ENCODE results near the gene ACAP3.

The ACAP3 gene

GRCh38 chr1:1245817-1246576 lies 61.7 kb downstream of the ACAP3 start:
- no peak for DNase-seq (ENCODE audit: low spot score)

DNA sequence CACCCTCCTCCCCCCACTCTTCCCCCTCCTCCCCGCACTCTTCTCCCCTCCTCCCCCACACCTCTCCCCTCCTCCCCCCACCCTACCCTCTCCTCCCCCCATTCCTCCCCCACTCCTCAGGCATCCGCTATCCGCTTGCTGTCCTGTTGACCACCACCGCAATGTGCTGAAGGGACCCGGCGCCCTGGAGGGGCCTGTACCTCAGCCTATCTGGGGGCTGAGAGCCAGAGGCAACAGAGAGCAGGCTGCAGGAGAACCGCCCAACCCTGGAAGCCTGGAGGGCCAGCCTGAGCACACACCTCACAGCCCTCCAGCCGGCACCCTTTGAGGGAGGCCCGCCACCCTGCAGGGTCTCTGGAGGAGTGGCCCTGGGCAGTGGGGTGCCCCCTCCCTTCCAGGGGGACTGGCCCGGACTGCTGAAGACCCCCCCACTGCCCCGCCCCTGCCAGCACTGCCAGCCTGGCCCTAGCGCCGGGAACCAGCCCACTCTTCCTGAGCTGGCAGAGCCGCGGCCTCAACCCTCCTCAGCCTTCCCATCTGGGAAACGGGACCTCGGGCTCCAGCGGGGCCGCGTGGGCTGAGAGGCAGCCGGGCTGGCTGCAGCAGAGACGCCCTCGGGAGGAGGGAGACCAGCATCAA lies 62.4 kb downstream of the ACAP3 start:
- DNase-seq (ENCODE audit: low spot score), result no peak

- no peak for DNase-seq (ENCODE audit: low spot score)
Observed at GRCh38 chr1:1244192-1244811, 63.4 kb downstream of the ACAP3 start.

DNA sequence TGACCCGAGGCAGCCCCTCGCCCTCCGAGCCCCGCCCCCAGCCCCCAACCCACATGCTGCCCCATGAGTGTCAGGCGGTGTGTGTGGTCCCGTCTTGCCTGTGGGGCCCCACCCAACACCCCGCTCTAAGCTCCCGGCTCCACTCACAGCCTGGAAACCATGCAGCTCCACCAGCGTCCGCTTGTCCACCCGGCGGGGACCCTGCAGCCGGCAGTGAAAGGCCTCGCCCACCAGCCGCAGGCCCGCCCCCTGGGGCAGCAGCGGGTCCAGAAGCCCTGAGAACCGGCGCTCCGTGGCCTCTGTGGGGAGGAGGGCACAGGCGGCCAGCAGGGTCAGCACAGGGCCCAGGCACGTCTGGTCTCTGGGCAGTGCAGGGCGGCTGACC lies 63.9 kb downstream of the ACAP3 start:
- DNase-seq (ENCODE audit: low spot score), result no peak

DNA sequence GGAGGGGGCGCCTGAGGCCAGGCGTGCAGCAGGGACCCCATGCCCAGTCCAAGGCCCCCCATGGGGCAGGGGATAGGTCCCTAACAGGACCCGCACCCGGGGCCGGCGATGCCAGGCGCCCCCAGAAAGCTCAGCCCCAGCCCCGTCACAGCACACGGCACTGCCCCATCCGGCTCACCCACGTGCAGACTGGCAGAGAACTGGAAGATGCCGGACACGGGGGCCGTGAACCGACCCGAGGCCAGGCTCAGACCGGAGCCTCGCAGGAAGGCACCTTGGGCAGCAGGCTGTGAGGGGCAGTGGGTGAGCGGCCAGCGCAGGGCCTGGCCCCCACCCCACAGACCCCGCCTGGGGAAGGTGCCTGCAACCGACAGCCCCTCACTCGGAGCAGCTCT lies 64.5 kb downstream of the ACAP3 start:
- DNase-seq (ENCODE audit: low spot score), result no peak

- DNase-seq (ENCODE audit: low spot score), result no peak
Observed at GRCh38 chr1:1242461-1243265, 65.1 kb downstream of the ACAP3 start.

Small RNA genes lying within 50 kb of the gene (small RNA-seq; reads per million reads assigned to genes)
- 0 to 0.04 reads per million in 2 experiments for gene MIR6726
